HUES6 (cell line): Measurements from ENCODE around the gene FAM174A.

ENCODE experiments used
- H3K27ac ChIP-seq: 2 replicates; pipeline ENCODE4 v1.7.0; 2013; ENCODE audit warnings: low read depth, mild to moderate bottlenecking, low read length, inconsistent platforms
- H3K27me3 ChIP-seq: 2 replicates; pipeline ENCODE4 v1.6.1; 2013; ENCODE audit warnings: low read length; ENCODE audit not compliant: control insufficient read depth, insufficient read depth
- H3K36me3 ChIP-seq: 2 replicates; pipeline ENCODE4 v1.6.1; 2013; ENCODE audit warnings: low read length; ENCODE audit not compliant: control insufficient read depth, insufficient read depth
- H3K4me1 ChIP-seq: 2 replicates; pipeline ENCODE4 v1.6.1; 2013; ENCODE audit warnings: low read length; ENCODE audit not compliant: control insufficient read depth, insufficient read depth
- H3K4me3 ChIP-seq: 2 replicates; pipeline ENCODE4 v1.5.1; 2013; ENCODE audit warnings: low read depth, low read length
- H3K9ac ChIP-seq: one replicate; pipeline ENCODE4 v1.6.1; 2013; ENCODE audit warnings: mild to moderate bottlenecking, low read length
- H3K9me3 ChIP-seq: 2 replicates; pipeline ENCODE4 v1.6.1; 2013; ENCODE audit warnings: low read depth, low read length; ENCODE audit not compliant: control insufficient read depth, insufficient read depth

Gene FAM174A

DNA sequence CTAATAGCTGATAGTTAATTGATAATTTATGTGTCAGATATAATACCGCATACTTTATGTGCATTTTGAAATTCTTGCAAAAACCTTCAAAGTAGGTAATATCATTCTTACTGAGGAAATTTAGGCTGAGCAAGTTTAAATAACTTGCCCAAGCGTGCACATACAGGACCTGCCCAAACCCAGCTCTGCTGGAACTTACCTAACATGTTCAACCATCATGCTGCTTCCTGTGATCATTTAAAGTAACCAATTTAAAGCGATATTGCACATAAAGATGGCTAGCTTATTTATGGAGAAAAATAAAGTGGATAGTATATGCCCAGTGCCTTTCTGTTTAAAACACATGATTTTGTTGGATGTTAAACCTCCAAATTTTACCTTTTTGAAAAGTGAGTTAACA, 4.3 kb downstream of the FAM174A start:
- H3K27me3 ChIP-seq: no peaks in the 10 kb centered on the region

GRCh38 chr5:100542086-100542485, 6.9 kb downstream of the FAM174A start:
- Histone ChIP-seq H3K9me3 (no peaks in the 10 kb centered on the region), H3K9ac (no peak overlapping the region), H3K27me3 (no peaks in the 10 kb centered on the region), H3K27ac (no peak overlapping the region), H3K36me3 (no peaks in the 10 kb centered on the region), H3K4me3 (no peak overlapping the region), H3K4me1 (no peaks in the 10 kb centered on the region)

More for the DNA sequence above, 4.3 kb downstream of the FAM174A start:
- H3K9ac ChIP-seq: no peak overlapping the region
- no peak overlapping the region for H3K4me3 ChIP-seq
- no peak overlapping the region for H3K27ac ChIP-seq
- no peaks in the 10 kb centered on the region for H3K9me3 ChIP-seq
- H3K4me1 ChIP-seq: no peaks in the 10 kb centered on the region
- no peaks in the 10 kb centered on the region for H3K36me3 ChIP-seq

DNA sequence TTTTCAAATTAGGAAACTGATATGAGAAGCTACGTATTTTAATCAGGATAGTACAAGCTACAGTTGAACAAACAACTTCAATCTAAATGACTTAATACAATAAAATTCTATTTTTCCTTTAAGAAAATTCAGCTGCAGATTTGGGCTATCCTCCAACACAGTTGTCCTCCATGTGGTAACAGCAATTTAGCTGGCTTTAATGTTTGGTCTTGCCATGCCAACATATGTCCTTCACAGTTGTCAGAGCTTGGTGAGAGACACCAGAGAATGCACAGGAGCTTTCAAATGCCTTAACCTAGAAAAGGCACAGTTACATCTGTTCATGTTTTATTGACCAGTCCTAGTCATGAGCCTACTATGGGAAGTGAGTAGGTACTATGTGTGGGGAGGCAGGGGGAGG, 10.8 kb downstream of the FAM174A start:
- Histone ChIP-seq H3K27ac (no peak overlapping the region), H3K4me1 (no peaks in the 10 kb centered on the region), H3K9ac (no peak overlapping the region), H3K36me3 (no peaks in the 10 kb centered on the region), H3K9me3 (no peaks in the 10 kb centered on the region), H3K27me3 (no peaks in the 10 kb centered on the region), H3K4me3 (no peak overlapping the region)

- Histone ChIP-seq H3K27ac (no peak overlapping the region), H3K9ac (no peak overlapping the region), H3K36me3 (no peaks in the 10 kb centered on the region), H3K4me1 (no peaks in the 10 kb centered on the region), H3K4me3 (no peak overlapping the region), H3K27me3 (no peaks in the 10 kb centered on the region), H3K9me3 (no peaks in the 10 kb centered on the region)
Measured at GRCh38 chr5:100550531-100551051, 15.4 kb downstream of the FAM174A start.

GRCh38 chr5:100551183-100551582, 16.0 kb downstream of the FAM174A start:
- Histone ChIP-seq H3K27me3 (no peaks in the 10 kb centered on the region), H3K27ac (no peak overlapping the region), H3K4me1 (no peaks in the 10 kb centered on the region), H3K4me3 (no peak overlapping the region), H3K9me3 (no peaks in the 10 kb centered on the region), H3K36me3 (no peaks in the 10 kb centered on the region), H3K9ac (no peak overlapping the region)

DNA sequence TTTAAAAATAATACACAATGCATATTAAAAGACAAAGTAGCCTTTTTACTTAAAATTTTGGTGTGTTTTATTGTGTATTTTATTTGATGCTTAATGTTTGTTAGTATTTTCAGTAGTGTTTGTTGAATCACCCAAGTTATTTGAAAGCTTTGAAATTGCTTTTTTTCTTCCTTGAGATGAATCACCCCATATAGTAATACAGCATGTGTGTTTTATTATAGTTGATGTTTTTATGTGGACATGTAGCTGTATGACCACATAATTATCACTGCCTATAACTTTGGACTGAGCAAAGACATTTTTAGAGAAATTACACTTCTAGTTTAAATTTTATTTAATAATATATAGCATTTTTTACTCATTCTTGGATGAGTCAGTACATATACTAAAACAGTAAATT, 18.0 kb downstream of the FAM174A start:
- H3K4me3 ChIP-seq: no peak overlapping the region
- H3K4me1 ChIP-seq: no peaks in the 10 kb centered on the region
- no peak overlapping the region for H3K27ac ChIP-seq
- no peak overlapping the region for H3K9ac ChIP-seq
- no peaks in the 10 kb centered on the region for H3K27me3 ChIP-seq
- H3K36me3 ChIP-seq: no peaks in the 10 kb centered on the region
- H3K9me3 ChIP-seq: no peaks in the 10 kb centered on the region

GRCh38 chr5:100560860-100561259, 25.7 kb downstream of the FAM174A start:
- H3K4me1 ChIP-seq: peaks cover 6% of the 10 kb centered on the region
- no peak overlapping the region for H3K27ac ChIP-seq
- H3K27me3 ChIP-seq: no peaks in the 10 kb centered on the region
- no peak overlapping the region for H3K9ac ChIP-seq
- no peak overlapping the region for H3K4me3 ChIP-seq
- no peaks in the 10 kb centered on the region; the same call in 1 of the 2 replicates for H3K36me3 ChIP-seq
- no peaks in the 10 kb centered on the region for H3K9me3 ChIP-seq

- Histone ChIP-seq H3K9me3 (no peaks in the 10 kb centered on the region), H3K9ac (no peak overlapping the region), H3K27ac (no peak overlapping the region), H3K27me3 (no peaks in the 10 kb centered on the region), H3K36me3 (no peaks in the 10 kb centered on the region; the same call in 1 of the 2 replicates), H3K4me3 (no peak overlapping the region), H3K4me1 (peaks cover 6% of the 10 kb centered on the region)
Measured at GRCh38 chr5:100562821-100563220, 27.6 kb downstream of the FAM174A start.

GRCh38 chr5:100566382-100567141, 31.4 kb downstream of the FAM174A start:
- H3K27ac ChIP-seq: no peak overlapping the region
- no peak overlapping the region for H3K9ac ChIP-seq
- H3K4me3 ChIP-seq: no peak overlapping the region

GRCh38 chr5:100574716-100575115, 39.5 kb downstream of the FAM174A start:
- Histone ChIP-seq H3K9ac (no peak overlapping the region), H3K4me3 (no peak overlapping the region), H3K4me1 (no peaks in the 10 kb centered on the region), H3K27me3 (no peaks in the 10 kb centered on the region), H3K9me3 (no peaks in the 10 kb centered on the region), H3K36me3 (no peaks in the 10 kb centered on the region), H3K27ac (no peak overlapping the region)

More at GRCh38 chr5:100566382-100567141, 31.4 kb downstream of the FAM174A start:
- Histone ChIP-seq H3K9me3 (no peaks in the 10 kb centered on the region), H3K36me3 (no peaks in the 10 kb centered on the region; the same call in 1 of the 2 replicates), H3K27me3 (no peaks in the 10 kb centered on the region), H3K4me1 (no peaks in the 10 kb centered on the region)

DNA sequence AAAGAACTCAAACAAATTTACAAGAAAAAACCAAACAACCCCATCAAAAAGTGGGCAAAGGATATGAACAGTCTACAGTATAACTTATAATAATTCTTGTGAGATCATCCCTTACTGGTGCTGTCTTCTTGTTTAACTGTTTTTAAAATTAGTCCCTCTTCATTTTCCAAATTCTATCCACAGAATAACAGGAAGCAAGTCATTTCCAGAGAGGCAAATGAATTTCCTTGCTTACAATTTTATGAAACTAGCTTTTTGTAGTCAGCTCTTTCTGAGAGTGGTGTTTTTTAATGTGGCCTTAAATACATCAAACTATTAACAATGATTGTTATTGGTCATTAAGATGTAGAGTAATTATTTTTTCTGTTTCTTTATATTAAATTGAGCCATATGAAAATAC, 40.6 kb downstream of the FAM174A start:
- Histone ChIP-seq H3K9me3 (no peaks in the 10 kb centered on the region), H3K36me3 (no peaks in the 10 kb centered on the region), H3K27me3 (no peaks in the 10 kb centered on the region), H3K4me1 (no peaks in the 10 kb centered on the region), H3K9ac (no peak overlapping the region), H3K4me3 (no peak overlapping the region), H3K27ac (no peak overlapping the region)
